Liver (tissue), 9 donors: ENCODE measurements around the gene DESI1. TPM values are rescaled to one million over a fixed set of nuclear protein-coding genes. Genes with fewer than 3 reads are reported as not detected.

Source experiments
- DNase-seq: peaks from one replicate; pipeline ENCODE4 v3.0.0-alpha.2; 2017; ENCODE audit warnings: low spot score
- H3K27ac ChIP-seq, 2 donors: one replicate each; pipeline ENCODE4 v1.7.0; 2013; ENCODE audit warnings: inconsistent platforms in 2 of 2, low read length in 2 of 2, control low read depth in 1 of 2, low read depth in 1 of 2, mild to moderate bottlenecking in 1 of 2
- H3K27me3 ChIP-seq, 4 donors: one replicate each; pipeline versions ENCODE4 v1.6.1 to v1.7.0; 2013; ENCODE audit warnings: low read length in 3 of 4, inconsistent platforms in 1 of 4, mild to moderate bottlenecking in 1 of 4, moderate library complexity in 1 of 4; ENCODE audit not compliant: control insufficient read depth in 4 of 4, insufficient read depth in 4 of 4
- H3K36me3 ChIP-seq, 4 donors: one replicate each; pipeline versions ENCODE4 v1.6.1 to v1.7.0; 2013; ENCODE audit warnings: low read length in 3 of 4, mild to moderate bottlenecking in 3 of 4, low read depth in 1 of 4, moderate library complexity in 1 of 4; ENCODE audit not compliant: control insufficient read depth in 4 of 4, insufficient read depth in 3 of 4
- H3K4me1 ChIP-seq, 4 donors: one replicate each; pipeline versions ENCODE4 v1.6.1 to v1.7.0; 2013; ENCODE audit warnings: low read length in 3 of 4, mild to moderate bottlenecking in 3 of 4, moderate library complexity in 1 of 4; ENCODE audit not compliant: control insufficient read depth in 4 of 4, insufficient read depth in 4 of 4
- H3K4me3 ChIP-seq, 3 donors: one replicate each; pipeline versions ENCODE4 v1.6.1 to v1.7.0; 2013; ENCODE audit warnings: low read length in 3 of 3, control low read depth in 1 of 3, low read depth in 1 of 3, mild to moderate bottlenecking in 1 of 3
- H3K9ac ChIP-seq, 2 donors: one replicate each; pipeline ENCODE4 v1.7.0; 2013; ENCODE audit warnings: low read length in 2 of 2, mild to moderate bottlenecking in 2 of 2, moderate library complexity in 2 of 2, control low read depth in 1 of 2, low read depth in 1 of 2
- H3K9me3 ChIP-seq, 4 donors: one replicate each; pipeline versions ENCODE4 v1.6.1 to v1.7.0; 2013; ENCODE audit warnings: low read length in 3 of 4; ENCODE audit not compliant: control insufficient read depth in 4 of 4
- ATF3 ChIP-seq: IDR thresholded peaks from 2 replicates; pipeline ENCODE4 v1.6.1; 2016; ENCODE audit warnings: antibody characterized with exemption
- CTCF ChIP-seq: fragments of 150-350 bp; IDR thresholded peaks from 2 replicates; pipeline ENCODE4 v1.5.1; 2017; ENCODE audit warnings: improper control_type of control experiment, low read depth, low read length; ENCODE audit not compliant: missing input control
- EGR1 ChIP-seq, 2 donors: IDR thresholded peaks; 2 replicates each; pipeline ENCODE4 v1.6.1; 2016 to 2018; ENCODE audit warnings: antibody characterized with exemption in 2 of 2, low read depth in 2 of 2
- FOXA1 ChIP-seq: IDR thresholded peaks from 2 replicates; pipeline ENCODE4 v1.6.1; 2016; ENCODE audit warnings: antibody characterized with exemption
- GABPA ChIP-seq, 2 donors: IDR thresholded peaks in 1 of 2; conservative IDR thresholded peaks in 1 of 2; 2 replicates each; pipeline ENCODE4 v1.6.1; 2016; ENCODE audit warnings: antibody characterized with exemption in 2 of 2, mild to moderate bottlenecking in 1 of 2, moderate library complexity in 1 of 2
- HNF4A ChIP-seq, 2 donors: conservative IDR thresholded peaks; 2 replicates each; pipeline ENCODE4 v1.6.1; 2016; ENCODE audit warnings: antibody characterized with exemption in 2 of 2, mild to moderate bottlenecking in 2 of 2
- HNF4G ChIP-seq: IDR thresholded peaks from 2 replicates; pipeline ENCODE4 v1.6.1; 2016; ENCODE audit warnings: antibody characterized with exemption
- JUND ChIP-seq, 2 donors: IDR thresholded peaks; 2 replicates each; pipeline ENCODE4 v1.6.1; 2016; ENCODE audit warnings: antibody characterized with exemption in 2 of 2
- MAX ChIP-seq: IDR thresholded peaks from 2 replicates; pipeline ENCODE4 v1.6.1; 2016; ENCODE audit warnings: antibody characterized with exemption
- RAD21 ChIP-seq, 2 donors: IDR thresholded peaks; 2 replicates each; pipeline ENCODE4 v1.6.1; 2016; ENCODE audit warnings: antibody characterized with exemption in 2 of 2, mild to moderate bottlenecking in 2 of 2
- REST ChIP-seq: IDR thresholded peaks from 2 replicates; pipeline ENCODE4 v1.6.1; 2016; ENCODE audit warnings: antibody characterized with exemption, mild to moderate bottlenecking
- RXRA ChIP-seq, 2 donors: IDR thresholded peaks; 2 replicates each; pipeline ENCODE4 v1.6.1; 2017 to 2018; ENCODE audit warnings: antibody characterized with exemption in 2 of 2, mild to moderate bottlenecking in 1 of 2
- SP1 ChIP-seq: IDR thresholded peaks from 2 replicates; pipeline ENCODE4 v1.6.1; 2018; ENCODE audit warnings: antibody characterized with exemption, mild to moderate bottlenecking
- YY1 ChIP-seq: IDR thresholded peaks from 2 replicates; pipeline ENCODE4 v1.6.1; 2016; ENCODE audit warnings: antibody characterized with exemption, mild to moderate bottlenecking
- ZBTB33 ChIP-seq: IDR thresholded peaks from 2 replicates; pipeline ENCODE4 v1.6.1; 2016; ENCODE audit warnings: antibody characterized with exemption
- WGBS: extraction: QIAGEN DNeasy Blood & Tissue Kit; methylation state at CpG from one replicate; pipeline ENCODE4 v1.1.7; 2013; 5-methylcytosine and 5-hydroxymethylcytosine counted together
- polyA plus RNA-seq, 2 donors: library from polyadenylated mRNA; stranded (reverse) in 1 of 2; unstranded in 1 of 2; fragments of 200-250 nt in 1 of 2; fragments of >200 nt in 1 of 2; fragmentation: Nextera tagmentation in 1 of 2; extraction: Ambion mirVana in 1 of 2; gene quantifications; one replicate each; pipeline versions ENCODE4 v1.2.1 to v1.2.3, GENCODE V29; 2013 to 2015
- total RNA-seq, 2 donors: library from RNA; depleted of rRNA; stranded (reverse); fragments of >200 nt; gene quantifications; one replicate each; pipeline ENCODE4 v1.2.3, GENCODE V29; 2014
- donor health status: healthy.
- donor health status: healthy.
- donor health status: healthy.
- donor health status: healthy.
- donor health status: healthy.

The DESI1 gene
- total and polyA plus RNA-seq, 4 donors = 16.4 to 102 (median 40.6) TPM

- peaks cover 9 to 21% (median 20%) of the 10 kb centered on the region in 4 donors for H3K36me3 ChIP-seq
- DNase-seq = no peak
- 86% methylated on average over 2 of the region's 2 CpGs for WGBS
- H3K4me3 ChIP-seq = no peak overlapping the region
- H3K27me3 ChIP-seq = no peaks in the 10 kb centered on the region
- peaks cover 0 to 12% (median 5%) of the 10 kb centered on the region in 4 donors for H3K4me1 ChIP-seq
- TF ChIP-seq REST (no peak), GABPA (IDR thresholded peaks at IDR 0.05 in 1 of 2, conservative IDR thresholded peaks at IDR 0.05 in 1 of 2) (no peak), RAD21 (IDR thresholded peaks at IDR 0.05) (no peak)
- H3K27ac ChIP-seq = no peak overlapping the region
- no peaks in the 10 kb centered on the region for H3K9me3 ChIP-seq
- no peak overlapping the region for H3K9ac ChIP-seq
These were observed 23.2 kb downstream of the DESI1 start for GRCh38 chr22:41597635-41597953.

- TF ChIP-seq RAD21 (IDR thresholded peaks at IDR 0.05) (peak; percentile 82 to 92), MAX (no peak), YY1 (no peak), CTCF (peak; percentile 68), RXRA (IDR thresholded peaks at IDR 0.05) (peak in 1 of 2 donors; percentile 16)
- Histone ChIP-seq H3K9me3 (no peaks in the 10 kb centered on the region), H3K4me3 (no peak overlapping the region), H3K36me3 (peaks cover 4 to 16% (median 15%) of the 10 kb centered on the region in 4 donors), H3K4me1 (peaks cover 0 to 12% (median 5%) of the 10 kb centered on the region in 4 donors), H3K27ac (no peak overlapping the region), H3K9ac (no peak overlapping the region), H3K27me3 (no peaks in the 10 kb centered on the region)
- WGBS = 48% methylated on average over 13 of the region's 13 CpGs
- peak; percentile 76 for DNase-seq
These were observed 23.8 kb downstream of the DESI1 start for GRCh38 chr22:41596776-41597634.

GRCh38 chr22:41595703-41596102 lies 25.1 kb downstream of the DESI1 start:
- Histone ChIP-seq H3K27me3 (no peaks in the 10 kb centered on the region), H3K4me3 (no peak overlapping the region), H3K4me1 (peaks cover 0 to 12% (median 5%) of the 10 kb centered on the region in 4 donors), H3K36me3 (peaks cover 0 to 8% (median 7%) of the 10 kb centered on the region in 4 donors), H3K27ac (no peak overlapping the region), H3K9ac (no peak overlapping the region), H3K9me3 (no peaks in the 10 kb centered on the region)
- DNase-seq = no peak
- TF ChIP-seq CTCF (no peak), FOXA1 (no peak), GABPA (IDR thresholded peaks at IDR 0.05 in 1 of 2, conservative IDR thresholded peaks at IDR 0.05 in 1 of 2) (no peak), JUND (IDR thresholded peaks at IDR 0.05) (no peak), EGR1 (IDR thresholded peaks at IDR 0.05; ENCODE audit: low read depth in 2 of 2) (no peak), RXRA (IDR thresholded peaks at IDR 0.05) (no peak), YY1 (no peak), HNF4G (no peak), MAX (no peak), SP1 (no peak), ATF3 (no peak), HNF4A (conservative IDR thresholded peaks at IDR 0.05) (no peak), ZBTB33 (no peak)
- WGBS = 86% methylated on average over 5 of the region's 5 CpGs
